HCT116 (cell line): ENCODE results near the gene KRT74. TPM values are rescaled to one million over a fixed set of nuclear protein-coding genes. Genes with fewer than 3 reads are reported as not detected.

ENCODE experiments used
- ATAC-seq: fragments of 200-7000 bp; cut with Tn5 transposase; 2 replicates; pipeline ENCODE4 v1.9.1; 2020; ENCODE audit warnings: mild to moderate bottlenecking, moderate library complexity
- BruUV-seq: library from RNA; stranded (reverse); fragments of 400-500 nt; replicated peaks from 2 replicates; lab custom pipeline; 2021; lab: Mats Ljungman, UMichigan
- CTCF ChIA-PET: fragments of 300-600 bp; sonication (Branson Sonifier 250); formaldehyde crosslinking; loops from one replicate; lab custom pipeline; 2021; ENCODE audit warnings: antibody characterized with exemption; lab: Charles Lee
- POLR2A ChIA-PET: fragments of 300-600, 350-600 bp; sonication (Branson Sonifier 250); formaldehyde crosslinking; loops from one replicate; lab custom pipeline; 2021; ENCODE audit warnings: antibody characterized with exemption; lab: Charles Lee
- RAD21 ChIA-PET, 2 experiments: fragments of 300-600 bp; sonication (Branson Sonifier 250); formaldehyde crosslinking; loops; one replicate each; lab custom pipeline; 2023; ENCODE audit warnings: low total read pairs in 2 of 2; ENCODE audit not compliant: uncharacterized antibody in 2 of 2, unreplicated experiment in 2 of 2, low non-redundant PET in 1 of 2; lab: Charles Lee
- DNase-seq: peaks from one replicate; pipeline ENCODE4 v3.0.0-alpha.2; 2010; ENCODE audit warnings: low read depth, low spot score
- H2AFZ ChIP-seq: fragments of 200-600 bp; shearing (Covaris generic), sonication (generic); 2 replicates; pipeline ENCODE4 v1.6.1; 2017; ENCODE audit warnings: low read depth, mixed run types, mixed read lengths, antibody characterized with exemption, low read length; ENCODE audit not compliant: poor library complexity, severe bottlenecking
- H3K27ac ChIP-seq: 2 replicates; pipeline ENCODE4 v1.5.1; 2012; ENCODE audit warnings: low read depth, low read length
- H3K27me3 ChIP-seq: fragments of 200-600 bp; sonication (generic); 2 replicates; pipeline ENCODE4 v1.6.1; 2016; ENCODE audit warnings: mixed run types, low read length, mixed read lengths; ENCODE audit not compliant: insufficient read depth
- H3K36me3 ChIP-seq, 2 experiments: fragments of 200-500 bp in 1 of 2; fragments of 200-600 bp in 1 of 2; sonication (Bioruptor generic) in 1 of 2; sonication (generic) in 1 of 2; 2 replicates each; pipeline versions ENCODE4 v1.5.1 to v1.6.1; 2014 to 2016; ENCODE audit warnings: low read length in 2 of 2, inconsistent platforms in 1 of 2, mixed read lengths in 1 of 2, mixed run types in 1 of 2; ENCODE audit not compliant: insufficient read depth in 2 of 2, control insufficient read depth in 1 of 2
- H3K4me1 ChIP-seq, 2 experiments: fragments of 200-600 bp in 1 of 2; sonication (generic) in 1 of 2; 2 replicates each; pipeline versions ENCODE4 v1.5.1 to v1.6.1; 2012 to 2017; ENCODE audit warnings: low read length in 2 of 2, inconsistent platforms in 1 of 2, mild to moderate bottlenecking in 1 of 2, mixed read lengths in 1 of 2, mixed run types in 1 of 2, moderate library complexity in 1 of 2; ENCODE audit not compliant: insufficient read depth in 2 of 2, control insufficient read depth in 1 of 2
- H3K4me2 ChIP-seq: fragments of 200-600 bp; sonication (generic); 2 replicates; pipeline ENCODE4 v1.6.1; 2017; ENCODE audit warnings: mixed run types, low read length, mixed read lengths
- H3K4me3 ChIP-seq, 2 experiments: fragments of 200-600 bp in 1 of 2; sonication (generic) in 1 of 2; replicated peaks in 1 of 2; 2 replicates each; pipeline ENCODE4 v1.5.1; 2011 to 2016; ENCODE audit warnings: low read length in 2 of 2, control low read depth in 1 of 2, low read depth in 1 of 2, mild to moderate bottlenecking in 1 of 2, mixed read lengths in 1 of 2, mixed run types in 1 of 2
- H3K79me2 ChIP-seq: fragments of 200-600 bp; sonication (generic); 2 replicates; pipeline ENCODE4 v1.6.1; 2017; ENCODE audit warnings: mild to moderate bottlenecking, mixed run types, low read length, moderate library complexity, mixed read lengths; ENCODE audit not compliant: insufficient read depth
- H3K9ac ChIP-seq: fragments of 200-600 bp; sonication (generic); 2 replicates; pipeline ENCODE4 v1.6.1; 2016; ENCODE audit warnings: low read length, mixed read lengths
- H3K9me2 ChIP-seq: fragments of 200-600 bp; sonication (generic), shearing (Covaris generic); 2 replicates; pipeline ENCODE4 v1.6.1; 2017; ENCODE audit warnings: mixed run types, mild to moderate bottlenecking, moderate library complexity; ENCODE audit not compliant: insufficient read depth
- H3K9me3 ChIP-seq, 2 experiments: fragments of 200-500 bp in 1 of 2; fragments of 200-600 bp in 1 of 2; sonication (Bioruptor generic) in 1 of 2; sonication (generic) in 1 of 2; 2 replicates each; pipeline ENCODE4 v1.6.1; 2014 to 2017; ENCODE audit warnings: low read length in 2 of 2, mixed read lengths in 2 of 2, inconsistent platforms in 1 of 2, low read depth in 1 of 2, mild to moderate bottlenecking in 1 of 2, mixed run types in 1 of 2, moderate library complexity in 1 of 2; ENCODE audit not compliant: control insufficient read depth in 1 of 2, insufficient read depth in 1 of 2
- H4K20me1 ChIP-seq: fragments of 200-600 bp; sonication (generic), shearing (Covaris generic); 2 replicates; pipeline ENCODE4 v1.6.1; 2017; ENCODE audit warnings: mixed run types, mild to moderate bottlenecking, moderate library complexity; ENCODE audit not compliant: insufficient read depth
- CTCF ChIP-seq, 3 experiments: fragments of 200-600 bp in 1 of 3; sonication (generic) in 1 of 3; IDR thresholded peaks in 2 of 3; conservative IDR thresholded peaks in 1 of 3; 2 replicates each; pipeline ENCODE4 v1.5.1; 2012 to 2017; ENCODE audit warnings: low read depth in 2 of 3, low read length in 2 of 3, antibody characterized with exemption in 1 of 3, borderline replicate concordance in 1 of 3, control low read depth in 1 of 3, mild to moderate bottlenecking in 1 of 3, mixed read lengths in 1 of 3, mixed run types in 1 of 3, moderate library complexity in 1 of 3; ENCODE audit not compliant: insufficient read depth in 1 of 3
- EGR1 ChIP-seq: IDR thresholded peaks from 2 replicates; pipeline ENCODE4 v1.6.1; 2012; ENCODE audit warnings: low read depth
- ELF1 ChIP-seq: IDR thresholded peaks from 2 replicates; pipeline ENCODE4 v1.6.1; 2012; ENCODE audit warnings: low read depth, borderline replicate concordance
- MAX ChIP-seq: IDR thresholded peaks from 2 replicates; pipeline ENCODE4 v1.6.1; 2012
- POLR2A ChIP-seq: IDR thresholded peaks from 2 replicates; pipeline ENCODE4 v1.7.0; 2011; ENCODE audit warnings: borderline replicate concordance; ENCODE audit not compliant: insufficient read depth, insufficient read length; ENCODE audit errors: extremely low read depth
- RAD21 ChIP-seq: IDR thresholded peaks from 2 replicates; pipeline ENCODE4 v1.6.1; 2012; ENCODE audit warnings: low read depth, mild to moderate bottlenecking
- SP1 ChIP-seq: IDR thresholded peaks from 2 replicates; pipeline ENCODE4 v1.6.1; 2012; ENCODE audit warnings: low read depth
- SRF ChIP-seq: IDR thresholded peaks from 2 replicates; pipeline ENCODE4 v1.6.1; 2012; ENCODE audit warnings: low read depth
- TCF7L2 ChIP-seq: IDR thresholded peaks from 2 replicates; pipeline ENCODE4 v1.7.0; 2011; ENCODE audit warnings: borderline replicate concordance, inconsistent platforms; ENCODE audit not compliant: insufficient read depth, insufficient read length; ENCODE audit errors: extremely low read depth
- YY1 ChIP-seq: IDR thresholded peaks from 2 replicates; pipeline ENCODE4 v1.6.1; 2011; ENCODE audit warnings: low read length, low read depth, moderate library complexity, mild to moderate bottlenecking; ENCODE audit not compliant: insufficient replicate concordance; ENCODE audit errors: extremely low read depth
- ZBTB33 ChIP-seq: IDR thresholded peaks from 2 replicates; pipeline ENCODE4 v1.6.1; 2011; ENCODE audit warnings: mild to moderate bottlenecking, low read length, moderate library complexity; ENCODE audit not compliant: insufficient replicate concordance; ENCODE audit errors: extremely low read depth
- ZFX ChIP-seq: fragments of 450-650 bp; IDR thresholded peaks from 2 replicates; pipeline ENCODE4 v1.6.1; 2017
- intact Hi-C: fragments of 100-400 bp; cut with micrococcal nuclease; formaldehyde crosslinking; loops from 2 replicates; pipeline ENCODE4 v1.10.0; 2022
- total RNA-seq: library from RNA; stranded (reverse); gene quantifications from one replicate; pipeline ENCODE4 v1.2.1, GENCODE V29; 2021; ENCODE audit not compliant: unreplicated experiment
- TF ChIP-seq, protein P1 (sequence below): IDR thresholded peaks from 2 replicates; pipeline ENCODE4 v1.6.1; 2012

The KRT74 gene
- total RNA-seq, 1 experiment from 2014 or later: not detected

DNA sequence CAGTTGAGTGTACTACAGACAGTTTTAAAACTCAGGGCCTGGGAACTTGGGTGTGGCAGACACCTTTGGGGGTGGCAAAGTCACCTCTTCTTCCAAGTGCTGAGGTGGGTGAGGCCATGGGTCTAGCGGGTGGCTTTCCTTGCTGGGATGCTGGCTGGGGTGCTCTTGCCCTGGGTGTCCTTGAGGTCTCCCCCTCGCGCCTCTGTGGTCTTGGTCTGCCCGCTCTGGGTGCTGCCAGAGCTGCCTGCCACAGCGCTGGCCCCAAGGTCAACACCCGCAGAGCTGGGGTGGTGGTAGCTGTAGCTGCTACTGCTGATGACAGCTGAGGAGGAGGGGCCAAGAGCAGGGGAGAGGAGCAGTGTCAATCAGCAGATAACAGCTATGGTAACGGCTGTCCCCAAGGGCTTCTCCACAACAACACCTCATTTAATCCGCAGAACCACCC lies 6.8 kb downstream of the KRT74 start:
- intact Hi-C loops: no loop called here
- H4K20me1 ChIP-seq: no peaks in the 10 kb centered on the region
- H3K27ac ChIP-seq: no peak overlapping the region
- no peaks in the 10 kb centered on the region for H3K79me2 ChIP-seq
- H2AFZ ChIP-seq: no peak overlapping the region
- no peaks in the 10 kb centered on the region for H3K27me3 ChIP-seq
- H3K36me3 ChIP-seq: no peaks in the 10 kb centered on the region
- DNase-seq (no peak), ATAC-seq (no peak)
- TF ChIP-seq ZBTB33 (no peak), EGR1 (no peak), ZFX (no peak), ELF1 (no peak), SP1 (no peak), SRF (no peak), POLR2A (no peak), CTCF (IDR thresholded peaks at IDR 0.05 in 2 of 3, conservative IDR thresholded peaks at IDR 0.05 in 1 of 3; ENCODE audit: borderline replicate concordance in 1 of 3, insufficient read depth in 1 of 3, low read depth in 2 of 3, low read length in 2 of 3) (no peak), TCF7L2 (no peak), YY1 (no peak), MAX (no peak), RAD21 (no peak)
- TF ChIP-seq, protein P1, sequence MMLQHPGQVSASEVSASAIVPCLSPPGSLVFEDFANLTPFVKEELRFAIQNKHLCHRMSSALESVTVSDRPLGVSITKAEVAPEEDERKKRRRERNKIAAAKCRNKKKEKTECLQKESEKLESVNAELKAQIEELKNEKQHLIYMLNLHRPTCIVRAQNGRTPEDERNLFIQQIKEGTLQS: no peak
- H3K9me3 ChIP-seq: no peaks in the 10 kb centered on the region
- no peak overlapping the region for H3K4me3 ChIP-seq
- POLR2A ChIA-PET: no interaction called here
- BruUV-seq: no TSS peak
- CTCF ChIA-PET: no interaction called here
- H3K9me2 ChIP-seq: no peaks in the 10 kb centered on the region
- no peak overlapping the region for H3K9ac ChIP-seq
- no peaks in the 10 kb centered on the region for H3K4me1 ChIP-seq
- RAD21 ChIA-PET: no interaction called here
- no peak overlapping the region for H3K4me2 ChIP-seq
